Suprapubic skin (tissue), 4 donors: Measurements from ENCODE around the gene ABHD18. TPM values are rescaled to one million over a fixed set of nuclear protein-coding genes. Genes with fewer than 3 reads are reported as not detected.

Experiments used
- DNase-seq, 2 donors: peaks; one replicate each; pipeline ENCODE4 v3.0.0-alpha.2; 2019; ENCODE audit warnings: low spot score in 2 of 2
- H3K27ac ChIP-seq: fragments of 200-600 bp; sonication (generic); one replicate; pipeline ENCODE4 v1.5.1; 2019
- H3K27me3 ChIP-seq: fragments of 200-600 bp; sonication (generic); one replicate; pipeline ENCODE4 v1.5.1; 2019
- H3K36me3 ChIP-seq: fragments of 200-600 bp; sonication (generic); one replicate; pipeline ENCODE4 v1.5.1; 2019
- H3K4me1 ChIP-seq: fragments of 200-600 bp; sonication (generic); one replicate; pipeline ENCODE4 v1.5.1; 2019
- H3K4me3 ChIP-seq: fragments of 200-600 bp; sonication (generic); one replicate; pipeline ENCODE4 v1.5.1; 2019; ENCODE audit warnings: mild to moderate bottlenecking
- H3K9me3 ChIP-seq: fragments of 200-600 bp; sonication (generic); one replicate; pipeline ENCODE4 v1.5.1; 2019
- EP300 ChIP-seq: sonication (generic); formaldehyde crosslinking; IDR thresholded peaks from one replicate; pipeline ENCODE4 v1.6.1; 2017; ENCODE audit warnings: antibody characterized with exemption
- POLR2AphosphoS5 ChIP-seq, 3 donors: sonication (generic); formaldehyde crosslinking; IDR thresholded peaks; one replicate each; pipeline ENCODE4 v1.6.1; 2017; ENCODE audit warnings: antibody characterized with exemption in 3 of 3
- WGBS: methylation state at CpG from one replicate; pipeline ENCODE4 v1.1.5; 2018; 5-methylcytosine and 5-hydroxymethylcytosine counted together
- total RNA-seq, 4 donors: library from RNA; depleted of rRNA; stranded (reverse); fragments of >200 nt; gene quantifications; one replicate each; pipeline ENCODE4 v1.1.0, GENCODE V29; 2016
- TF ChIP-seq, protein P1 (sequence below), 2 donors: fragments of 200-600 bp in 1 of 2; fragments of 450-650 bp in 1 of 2; sonication (generic) in 1 of 2; IDR thresholded peaks; one replicate each; pipeline ENCODE4 v1.5.1; 2016 to 2019; ENCODE audit warnings: antibody characterized with exemption in 2 of 2, mild to moderate bottlenecking in 1 of 2, moderate library complexity in 1 of 2

ABHD18 gene
- total RNA-seq, 4 donors from 2014 or later, result 5.5 to 17.8 (median 10.3) TPM

DNA sequence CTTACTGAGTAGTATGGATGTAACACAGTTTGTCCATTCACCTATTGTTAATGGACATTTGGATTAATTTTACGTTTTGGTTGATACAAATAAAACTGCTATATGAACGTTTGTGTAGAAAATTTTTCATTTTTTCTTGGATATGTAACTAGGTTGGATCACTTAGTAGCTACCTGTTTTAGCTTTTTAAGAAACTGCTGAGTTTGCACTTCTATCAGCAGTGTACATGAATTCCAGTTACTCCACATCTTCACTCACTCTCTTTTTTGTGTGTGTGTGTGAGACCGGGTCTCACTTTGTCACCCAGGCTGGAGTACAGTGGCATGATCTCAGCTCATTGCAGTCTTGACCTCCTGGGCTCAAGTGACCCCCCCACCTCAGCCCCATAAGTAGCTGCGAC is 111.3 kb downstream of the ABHD18 start:
- H3K27me3 ChIP-seq, result no peaks in the 10 kb centered on the region
- H3K4me3 ChIP-seq, result no peak overlapping the region
- H3K27ac ChIP-seq, result no peak overlapping the region
- no peaks in the 10 kb centered on the region for H3K9me3 ChIP-seq
- 90% methylated on average over 4 of the region's 4 CpGs for WGBS
- peaks cover 33% of the 10 kb centered on the region for H3K36me3 ChIP-seq
- no peak for DNase-seq
- H3K4me1 ChIP-seq, result no peaks in the 10 kb centered on the region
- TF ChIP-seq POLR2AphosphoS5 (IDR thresholded peaks at IDR 0.05) (no peak), EP300 (no peak)
- TF ChIP-seq, protein P1, sequence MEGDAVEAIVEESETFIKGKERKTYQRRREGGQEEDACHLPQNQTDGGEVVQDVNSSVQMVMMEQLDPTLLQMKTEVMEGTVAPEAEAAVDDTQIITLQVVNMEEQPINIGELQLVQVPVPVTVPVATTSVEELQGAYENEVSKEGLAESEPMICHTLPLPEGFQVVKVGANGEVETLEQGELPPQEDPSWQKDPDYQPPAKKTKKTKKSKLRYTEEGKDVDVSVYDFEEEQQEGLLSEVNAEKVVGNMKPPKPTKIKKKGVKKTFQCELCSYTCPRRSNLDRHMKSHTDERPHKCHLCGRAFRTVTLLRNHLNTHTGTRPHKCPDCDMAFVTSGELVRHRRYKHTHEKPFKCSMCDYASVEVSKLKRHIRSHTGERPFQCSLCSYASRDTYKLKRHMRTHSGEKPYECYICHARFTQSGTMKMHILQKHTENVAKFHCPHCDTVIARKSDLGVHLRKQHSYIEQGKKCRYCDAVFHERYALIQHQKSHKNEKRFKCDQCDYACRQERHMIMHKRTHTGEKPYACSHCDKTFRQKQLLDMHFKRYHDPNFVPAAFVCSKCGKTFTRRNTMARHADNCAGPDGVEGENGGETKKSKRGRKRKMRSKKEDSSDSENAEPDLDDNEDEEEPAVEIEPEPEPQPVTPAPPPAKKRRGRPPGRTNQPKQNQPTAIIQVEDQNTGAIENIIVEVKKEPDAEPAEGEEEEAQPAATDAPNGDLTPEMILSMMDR (IDR thresholded peaks at IDR 0.05), result no peak

Other genes starting within 250 kb of the ABHD18 start
- not detected for gene SLC25A31, start 235.0 kb upstream of the ABHD18 start, total RNA-seq
- gene HSPA4L, start 183.1 kb upstream of the ABHD18 start, total RNA-seq, result 10 to 100 TPM; 17.8 to 22.2 (median 19.6) TPM
- gene PLK4, start 84.5 kb upstream of the ABHD18 start, total RNA-seq, result 1 to 10 TPM; 5.0 to 7.8 (median 6.4) TPM
- 10 to 100 TPM; 22.2 to 63.1 (median 26.8) TPM for gene MFSD8, start 233 bp upstream of the ABHD18 start, total RNA-seq
- gene LARP1B, start 95.9 kb downstream of the ABHD18 start, total RNA-seq, result 10 to 100 TPM; 16.8 to 22.0 (median 20.3) TPM